Heart left ventricle (tissue), 13 donors: ENCODE results near the gene UST.

ENCODE experiments used
- CTCF ChIP-seq, 12 donors: fragments of 200-600 bp; sonication (generic) in 4 of 12; IDR thresholded peaks; one replicate each; pipeline versions ENCODE4 v1.5.0 to v1.8.0; 2018 to 2022; ENCODE audit warnings: antibody characterized with exemption in 12 of 12, mild to moderate bottlenecking in 5 of 12
- POLR2A ChIP-seq, 2 donors: fragments of 450-650 bp; IDR thresholded peaks; one replicate each; pipeline ENCODE4 v1.6.1; 2017; ENCODE audit warnings: antibody characterized with exemption in 2 of 2, mild to moderate bottlenecking in 2 of 2, moderate library complexity in 2 of 2
- donor health status: ischemic (EF 13 %, LVEDD 7.1; RV severe dilation, severe dysfunction).
- donor health status: DM: no; HTN: yes; CAD: no.
- donor health status: DM: no; HTN: no; CAD: no.
- donor health status: ischemic (EF 25% LVEDD 6.9; RV normal size, moderate dysfunction).
- donor health status: ischemic (EF 25% LVEDD 5.7; RV mildly dilated, moderate dysfunction).
- donor health status: ischemic (EF 35%, LVEDD 5.7; RV mildly dilated, moderate dysfunction).
- donor health status: nonischemic (EF 11% LVEDD 7.7; RV severe dilation, severe dysfunction).
- donor health status: DM: yes; HTN: yes; CAD: no.
- donor health status: PGD.
- donor health status: ischemic (EF 29% LVEDD 5.4; RV normal size, mild dysfunction).
- donor health status: nonischemic (EF 23%, LVEDD 6.1; RV moderate dilation, normal function).

GRCh38 chr6:148816117-148816516 lies 69.3 kb downstream of the UST start:
- no peak for TF ChIP-seq CTCF (IDR thresholded peaks at IDR 0.05)
- TF ChIP-seq POLR2A (IDR thresholded peaks at IDR 0.05): no peak
